HEK293 (cell line): ENCODE measurements around the gene MYO7B.

Source experiments
- CTCF ChIA-PET: fragments of 350-600 bp; formaldehyde crosslinking; extraction: SDS; loops from one replicate; lab custom pipeline; 2021; ENCODE audit warnings: antibody characterized with exemption; lab: Yijun Ruan, JAX
- POLR2A ChIA-PET: fragments of 300-600 bp; formaldehyde crosslinking; extraction: SDS; loops from one replicate; lab custom pipeline; 2020; ENCODE audit warnings: antibody characterized with exemption, inconsistent platforms; lab: Yijun Ruan, JAX
- H3K27ac ChIP-seq: fragments of 200-500 bp; sonication (Bioruptor generic); 2 replicates; pipeline ENCODE4 v1.5.1; 2014; ENCODE audit warnings: low read depth, low read length, control low read depth, inconsistent platforms; ENCODE audit errors: extremely low read depth
- H3K36me3 ChIP-seq, 2 experiments: fragments of 200-500 bp in 1 of 2; sonication (Bioruptor generic) in 1 of 2; 1 replicate in 1 of 2; 2 replicates in 1 of 2; pipeline ENCODE4 v1.5.1; 2014 to 2017; ENCODE audit warnings: inconsistent platforms in 2 of 2, low read length in 2 of 2; ENCODE audit not compliant: control insufficient read depth in 2 of 2, insufficient read depth in 1 of 2
- H3K4me1 ChIP-seq: fragments of 200-500 bp; sonication (Bioruptor generic); 2 replicates; pipeline ENCODE4 v1.5.1; 2014; ENCODE audit warnings: mild to moderate bottlenecking, low read length, inconsistent platforms; ENCODE audit not compliant: control insufficient read depth, insufficient read depth
- H3K4me3 ChIP-seq: 2 replicates; pipeline ENCODE4 v1.5.1; 2011; ENCODE audit warnings: low read depth, mild to moderate bottlenecking, control low read depth, low read length, moderate library complexity
- H3K9me3 ChIP-seq: fragments of 200-500 bp; sonication (Bioruptor generic); 2 replicates; pipeline ENCODE4 v1.5.1; 2014; ENCODE audit warnings: low read depth, low read length, inconsistent platforms; ENCODE audit not compliant: control insufficient read depth, insufficient read depth
- HOXA7 ChIP-seq: sonication (generic); formaldehyde crosslinking; IDR thresholded peaks from 2 replicates; pipeline ENCODE4 v1.8.1; 2022; ENCODE audit warnings: missing genetic modification reagents, borderline replicate concordance
- IKZF3 ChIP-seq: fragments of 450-650 bp; IDR thresholded peaks from 2 replicates; pipeline ENCODE4 v1.5.0; 2018; ENCODE audit warnings: missing biosample characterization, mild to moderate bottlenecking, missing genetic modification characterization, moderate library complexity
- KLF8 ChIP-seq: fragments of 450-650 bp; formaldehyde crosslinking; IDR thresholded peaks from 2 replicates; pipeline ENCODE4 v1.5.1; 2016; ENCODE audit warnings: missing biosample characterization, missing genetic modification characterization
- KLF9 ChIP-seq: fragments of 450-650 bp; formaldehyde crosslinking; IDR thresholded peaks from 2 replicates; pipeline ENCODE4 v1.5.1; 2016; ENCODE audit warnings: missing biosample characterization, missing genetic modification characterization, low read depth
- ZFP41 ChIP-seq: fragments of 450-650 bp; formaldehyde crosslinking; IDR thresholded peaks from 2 replicates; pipeline ENCODE4 v1.5.1; 2016; ENCODE audit warnings: missing biosample characterization, missing genetic modification characterization, borderline replicate concordance
- ZNF214 ChIP-seq: fragments of 450-650 bp; formaldehyde crosslinking; IDR thresholded peaks from 2 replicates; pipeline ENCODE4 v1.5.1; 2017; ENCODE audit warnings: missing biosample characterization, mild to moderate bottlenecking, missing genetic modification characterization, borderline replicate concordance
- ZNF335 ChIP-seq: fragments of 450-650 bp; formaldehyde crosslinking; conservative IDR thresholded peaks from 2 replicates; pipeline ENCODE4 v1.5.1; 2016; ENCODE audit warnings: missing biosample characterization, missing genetic modification characterization
- ZNF510 ChIP-seq: fragments of 450-650 bp; formaldehyde crosslinking; IDR thresholded peaks from 2 replicates; pipeline ENCODE4 v1.5.1; 2018; ENCODE audit warnings: mild to moderate bottlenecking, missing genetic modification characterization, missing biosample characterization; ENCODE audit not compliant: insufficient replicate concordance
- ZNF549 ChIP-seq: fragments of 450-650 bp; IDR thresholded peaks from 2 replicates; pipeline ENCODE4 v1.5.1; 2018; ENCODE audit warnings: missing biosample characterization, missing genetic modification characterization, mild to moderate bottlenecking, inconsistent platforms, moderate library complexity
- ZNF610 ChIP-seq: fragments of 450-650 bp; formaldehyde crosslinking; IDR thresholded peaks from 2 replicates; pipeline ENCODE4 v1.5.1; 2016; ENCODE audit warnings: missing biosample characterization, missing genetic modification characterization, borderline replicate concordance
- ZNF830 ChIP-seq: fragments of 450-650 bp; IDR thresholded peaks from 2 replicates; pipeline ENCODE4 v1.5.0; 2018; ENCODE audit warnings: missing biosample characterization, missing genetic modification characterization, low read depth, mild to moderate bottlenecking, moderate library complexity
- TF ChIP-seq, protein P1 (sequence below): fragments of 450-650 bp; IDR thresholded peaks from 2 replicates; pipeline ENCODE4 v1.5.1; 2018; ENCODE audit warnings: missing biosample characterization, mild to moderate bottlenecking, missing genetic modification characterization
- TF ChIP-seq, protein P2 (sequence below): fragments of 450-650 bp; formaldehyde crosslinking; IDR thresholded peaks from 2 replicates; pipeline ENCODE4 v1.5.1; 2016; ENCODE audit warnings: missing biosample characterization, missing genetic modification characterization
- TF ChIP-seq, protein P3 (sequence below): fragments of 450-650 bp; formaldehyde crosslinking; IDR thresholded peaks from 2 replicates; pipeline ENCODE4 v1.5.1; 2016; ENCODE audit warnings: missing biosample characterization, missing genetic modification characterization
- TF ChIP-seq, protein P4 (sequence below): fragments of 450-650 bp; formaldehyde crosslinking; IDR thresholded peaks from 2 replicates; pipeline ENCODE4 v1.5.1; 2017; ENCODE audit warnings: missing biosample characterization, missing genetic modification characterization

Gene MYO7B

DNA sequence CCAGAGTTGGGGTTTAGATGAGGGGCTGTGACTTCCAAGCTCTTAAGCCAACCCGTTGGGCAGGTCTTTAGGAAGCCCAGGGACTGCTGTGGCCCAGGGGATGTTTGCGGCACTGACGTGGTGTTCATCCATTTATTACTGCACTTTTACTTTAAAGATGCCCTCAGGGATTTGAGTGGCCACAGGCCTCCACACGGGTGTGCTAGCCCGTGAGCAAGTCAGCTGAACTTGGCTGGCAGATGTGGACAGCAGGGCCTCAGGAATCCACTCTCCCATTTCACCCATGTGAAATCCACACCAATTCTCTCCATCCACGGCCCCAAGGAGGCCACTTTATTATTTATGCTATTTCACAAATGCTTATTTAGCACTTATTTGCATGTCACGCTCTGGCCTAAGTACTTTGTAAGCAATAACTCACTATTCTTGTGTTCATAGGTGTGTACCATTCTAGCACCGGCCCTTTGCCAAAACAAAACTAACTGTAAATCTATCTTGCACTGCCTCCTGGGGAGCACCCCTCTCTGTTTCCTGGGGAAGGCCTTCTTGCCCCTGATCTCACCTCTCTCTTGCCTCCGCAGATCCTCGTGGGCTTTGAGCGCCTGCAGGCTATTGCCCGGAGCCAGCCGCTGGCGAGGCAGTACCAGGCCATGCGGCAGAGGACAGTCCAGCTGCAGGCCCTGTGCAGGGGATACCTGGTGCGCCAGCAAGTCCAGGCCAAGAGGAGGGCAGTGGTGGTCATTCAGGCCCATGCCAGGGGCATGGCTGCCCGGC is 71.3 kb downstream of the MYO7B start:
- H3K9me3 ChIP-seq, result no peaks in the 10 kb centered on the region
- no peak overlapping the region for H3K27ac ChIP-seq
- no peak overlapping the region for H3K4me3 ChIP-seq
- no peaks in the 10 kb centered on the region for H3K36me3 ChIP-seq
- TF ChIP-seq, protein P1, sequence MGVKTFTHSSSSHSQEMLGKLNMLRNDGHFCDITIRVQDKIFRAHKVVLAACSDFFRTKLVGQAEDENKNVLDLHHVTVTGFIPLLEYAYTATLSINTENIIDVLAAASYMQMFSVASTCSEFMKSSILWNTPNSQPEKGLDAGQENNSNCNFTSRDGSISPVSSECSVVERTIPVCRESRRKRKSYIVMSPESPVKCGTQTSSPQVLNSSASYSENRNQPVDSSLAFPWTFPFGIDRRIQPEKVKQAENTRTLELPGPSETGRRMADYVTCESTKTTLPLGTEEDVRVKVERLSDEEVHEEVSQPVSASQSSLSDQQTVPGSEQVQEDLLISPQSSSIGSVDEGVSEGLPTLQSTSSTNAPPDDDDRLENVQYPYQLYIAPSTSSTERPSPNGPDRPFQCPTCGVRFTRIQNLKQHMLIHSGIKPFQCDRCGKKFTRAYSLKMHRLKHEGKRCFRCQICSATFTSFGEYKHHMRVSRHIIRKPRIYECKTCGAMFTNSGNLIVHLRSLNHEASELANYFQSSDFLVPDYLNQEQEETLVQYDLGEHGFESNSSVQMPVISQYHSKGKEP (tag by site-specific recombination), result no peak
- TF ChIP-seq, protein P2, sequence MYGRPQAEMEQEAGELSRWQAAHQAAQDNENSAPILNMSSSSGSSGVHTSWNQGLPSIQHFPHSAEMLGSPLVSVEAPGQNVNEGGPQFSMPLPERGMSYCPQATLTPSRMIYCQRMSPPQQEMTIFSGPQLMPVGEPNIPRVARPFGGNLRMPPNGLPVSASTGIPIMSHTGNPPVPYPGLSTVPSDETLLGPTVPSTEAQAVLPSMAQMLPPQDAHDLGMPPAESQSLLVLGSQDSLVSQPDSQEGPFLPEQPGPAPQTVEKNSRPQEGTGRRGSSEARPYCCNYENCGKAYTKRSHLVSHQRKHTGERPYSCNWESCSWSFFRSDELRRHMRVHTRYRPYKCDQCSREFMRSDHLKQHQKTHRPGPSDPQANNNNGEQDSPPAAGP (tag by site-specific recombination), result no peak
- TF ChIP-seq ZNF214, result no peak
- TF ChIP-seq ZNF830 (tag by site-specific recombination), result no peak
- TF ChIP-seq, protein P3, sequence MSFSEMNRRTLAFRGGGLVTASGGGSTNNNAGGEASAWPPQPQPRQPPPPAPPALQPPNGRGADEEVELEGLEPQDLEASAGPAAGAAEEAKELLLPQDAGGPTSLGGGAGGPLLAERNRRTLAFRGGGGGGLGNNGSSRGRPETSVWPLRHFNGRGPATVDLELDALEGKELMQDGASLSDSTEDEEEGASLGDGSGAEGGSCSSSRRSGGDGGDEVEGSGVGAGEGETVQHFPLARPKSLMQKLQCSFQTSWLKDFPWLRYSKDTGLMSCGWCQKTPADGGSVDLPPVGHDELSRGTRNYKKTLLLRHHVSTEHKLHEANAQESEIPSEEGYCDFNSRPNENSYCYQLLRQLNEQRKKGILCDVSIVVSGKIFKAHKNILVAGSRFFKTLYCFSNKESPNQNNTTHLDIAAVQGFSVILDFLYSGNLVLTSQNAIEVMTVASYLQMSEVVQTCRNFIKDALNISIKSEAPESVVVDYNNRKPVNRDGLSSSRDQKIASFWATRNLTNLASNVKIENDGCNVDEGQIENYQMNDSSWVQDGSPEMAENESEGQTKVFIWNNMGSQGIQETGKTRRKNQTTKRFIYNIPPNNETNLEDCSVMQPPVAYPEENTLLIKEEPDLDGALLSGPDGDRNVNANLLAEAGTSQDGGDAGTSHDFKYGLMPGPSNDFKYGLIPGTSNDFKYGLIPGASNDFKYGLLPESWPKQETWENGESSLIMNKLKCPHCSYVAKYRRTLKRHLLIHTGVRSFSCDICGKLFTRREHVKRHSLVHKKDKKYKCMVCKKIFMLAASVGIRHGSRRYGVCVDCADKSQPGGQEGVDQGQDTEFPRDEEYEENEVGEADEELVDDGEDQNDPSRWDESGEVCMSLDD (tag by site-specific recombination), result no peak
- TF ChIP-seq KLF9 (tag by site-specific recombination), result no peak
- TF ChIP-seq ZNF549 (tag by site-specific recombination), result no peak
- no peak for TF ChIP-seq HOXA7 (CRISPR knock-in tag)
- TF ChIP-seq, protein P4, sequence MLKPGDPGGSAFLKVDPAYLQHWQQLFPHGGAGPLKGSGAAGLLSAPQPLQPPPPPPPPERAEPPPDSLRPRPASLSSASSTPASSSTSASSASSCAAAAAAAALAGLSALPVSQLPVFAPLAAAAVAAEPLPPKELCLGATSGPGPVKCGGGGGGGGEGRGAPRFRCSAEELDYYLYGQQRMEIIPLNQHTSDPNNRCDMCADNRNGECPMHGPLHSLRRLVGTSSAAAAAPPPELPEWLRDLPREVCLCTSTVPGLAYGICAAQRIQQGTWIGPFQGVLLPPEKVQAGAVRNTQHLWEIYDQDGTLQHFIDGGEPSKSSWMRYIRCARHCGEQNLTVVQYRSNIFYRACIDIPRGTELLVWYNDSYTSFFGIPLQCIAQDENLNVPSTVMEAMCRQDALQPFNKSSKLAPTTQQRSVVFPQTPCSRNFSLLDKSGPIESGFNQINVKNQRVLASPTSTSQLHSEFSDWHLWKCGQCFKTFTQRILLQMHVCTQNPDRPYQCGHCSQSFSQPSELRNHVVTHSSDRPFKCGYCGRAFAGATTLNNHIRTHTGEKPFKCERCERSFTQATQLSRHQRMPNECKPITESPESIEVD (tag by site-specific recombination), result no peak
- TF ChIP-seq ZNF335 (tag by site-specific recombination), result no peak
- TF ChIP-seq KLF8 (tag by site-specific recombination), result no peak
- no peak for TF ChIP-seq ZNF510
- no peak for TF ChIP-seq ZNF610
- TF ChIP-seq ZFP41 (tag by site-specific recombination), result no peak
- ChIA-PET CTCF (interaction anchor here (1.3 kb wide), 1 partner anchor 16 kb away, joined by 7 read pairs; no protein-coding TSS in a partner anchor), POLR2A (no interaction called here)
- no peaks in the 10 kb centered on the region for H3K4me1 ChIP-seq

DNA sequence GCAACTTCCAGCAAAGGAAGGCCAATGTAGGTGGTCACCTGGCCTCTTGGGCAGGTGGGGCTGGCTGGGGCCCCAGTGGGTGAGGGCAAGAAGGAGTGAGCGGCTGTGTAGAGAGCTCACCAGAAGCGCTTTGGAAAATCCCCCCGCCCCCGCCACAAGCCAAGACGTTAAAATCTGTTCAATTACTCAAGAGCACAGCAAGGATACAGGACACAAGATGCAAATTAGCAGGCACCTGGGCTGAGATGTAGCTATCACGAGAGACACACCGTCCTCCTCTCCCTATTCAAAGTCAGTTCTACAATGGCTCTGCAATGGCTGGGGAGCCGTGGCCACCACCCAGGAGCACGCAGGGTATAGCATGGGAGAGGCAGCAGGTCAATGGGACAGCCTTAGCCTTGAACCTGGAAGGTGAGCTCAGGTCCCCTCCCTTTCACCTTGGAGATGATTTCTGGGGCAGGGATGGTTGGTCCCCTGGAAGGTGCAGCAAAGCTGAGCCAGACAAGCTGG is 72.0 kb downstream of the MYO7B start:
- Histone ChIP-seq H3K27ac (no peak overlapping the region), H3K9me3 (no peaks in the 10 kb centered on the region)
- TF ChIP-seq IKZF3 (tag by site-specific recombination), result no peak
- TF ChIP-seq, protein P2 (tag by site-specific recombination), result no peak
- TF ChIP-seq, all 188 proteins: peak for 0
- ChIA-PET POLR2A (no interaction called here), CTCF (interaction anchor here (0.6 to 1.3 kb wide), 2 partner anchors 16 to 29 kb away, joined by 3 to 7 read pairs; no protein-coding TSS in a partner anchor)
- H3K4me3 ChIP-seq, result no peak overlapping the region
- no peaks in the 10 kb centered on the region for H3K36me3 ChIP-seq
- no peaks in the 10 kb centered on the region for H3K4me1 ChIP-seq
